Measurements from ENCODE around the gene DNER. TPM values are rescaled to one million over a fixed set of nuclear protein-coding genes. Genes with fewer than 3 reads are reported as not detected.

The DNER gene
- total RNA-seq, 1 donor from 2014 or later = 0.14 TPM

GRCh38 chr2:229719926-229720647 lies 5.7 kb upstream of the DNER start:
- Histone ChIP-seq H3K4me3 (no peak overlapping the region), H3K36me3 (no peaks in the 10 kb centered on the region), H3K27me3 (peaks cover 29% of the 10 kb centered on the region), H3K9me3 (no peaks in the 10 kb centered on the region), H3K4me1 (peaks cover 2% of the 10 kb centered on the region), H3K27ac (no peak overlapping the region)
- ATAC-seq (no peak), DNase-seq (no peak)
- intact Hi-C loops (cut with DNase I) = no loop called here
- TF ChIP-seq CTCF (IDR thresholded peaks at IDR 0.05) = no peak

GRCh38 chr2:229718057-229718456 lies 3.7 kb upstream of the DNER start:
- Histone ChIP-seq H3K27ac (no peak overlapping the region), H3K27me3 (peaks cover 45% of the 10 kb centered on the region), H3K36me3 (no peaks in the 10 kb centered on the region), H3K4me3 (no peak overlapping the region), H3K4me1 (peaks cover 15% of the 10 kb centered on the region), H3K9me3 (no peaks in the 10 kb centered on the region)
- intact Hi-C loops (cut with DNase I) = no loop called here
- DNase-seq = no peak
- TF ChIP-seq CTCF (IDR thresholded peaks at IDR 0.05) = no peak
- ATAC-seq = no peak

GRCh38 chr2:229715895-229716507 lies 1.6 kb upstream of the DNER start:
- Histone ChIP-seq H3K4me1 (peaks cover 15% of the 10 kb centered on the region), H3K27me3 (peaks cover 59% of the 10 kb centered on the region), H3K27ac (no peak overlapping the region), H3K9me3 (no peaks in the 10 kb centered on the region), H3K36me3 (no peaks in the 10 kb centered on the region), H3K4me3 (no peak overlapping the region)
- intact Hi-C loops (cut with DNase I) = no loop called here
- TF ChIP-seq CTCF (IDR thresholded peaks at IDR 0.05) = peak; percentile 10
- no peak for DNase-seq
- no peak for ATAC-seq

- Histone ChIP-seq H3K27me3 (peaks cover 60% of the 10 kb centered on the region), H3K4me3 (peak overlapping the region; percentile 37), H3K9me3 (no peaks in the 10 kb centered on the region), H3K4me1 (peaks cover 15% of the 10 kb centered on the region), H3K27ac (no peak overlapping the region), H3K36me3 (no peaks in the 10 kb centered on the region)
- DNase-seq (peak; percentile 80), ATAC-seq (peak; percentile 86)
- TF ChIP-seq CTCF (IDR thresholded peaks at IDR 0.05) = no peak
- intact Hi-C loops (cut with DNase I) = no loop called here
These were observed 584 bp upstream of the DNER start for GRCh38 chr2:229714736-229715541.

- peak overlapping the region; percentile 33 for H3K4me3 ChIP-seq
- DNase-seq (no peak), ATAC-seq (peak; percentile 18)
- H3K27me3 ChIP-seq = peaks cover 61% of the 10 kb centered on the region
- peaks cover 15% of the 10 kb centered on the region for H3K4me1 ChIP-seq
- H3K36me3 ChIP-seq = no peaks in the 10 kb centered on the region
- H3K27ac ChIP-seq = no peak overlapping the region
- no peak for TF ChIP-seq CTCF (IDR thresholded peaks at IDR 0.05)
- intact Hi-C loops (cut with DNase I) = no loop called here
- no peaks in the 10 kb centered on the region for H3K9me3 ChIP-seq
These were observed 830 bp downstream of the DNER start for GRCh38 chr2:229713371-229714079.
